Lung (tissue), 12 donors: ENCODE results near the gene SPI1. TPM values are rescaled to one million over a fixed set of nuclear protein-coding genes. Genes with fewer than 3 reads are reported as not detected.

Experiments used
- ATAC-seq: fragments of 200-7000 bp; cut with Tn5 transposase; one replicate; pipeline ENCODE4 v1.9.1; 2020; ENCODE audit warnings: moderate number of reproducible peaks; ENCODE audit not compliant: insufficient read depth, low FRiP score
- DNase-seq, 3 donors: peaks; one replicate each; pipeline ENCODE4 v3.0.0-alpha.2; 2013 to 2017
- H3K27ac ChIP-seq, 2 donors: one replicate each; pipeline ENCODE4 v1.5.1; 2013; ENCODE audit warnings: mild to moderate bottlenecking in 2 of 2, moderate library complexity in 2 of 2, control low read depth in 1 of 2, inconsistent platforms in 1 of 2, low read depth in 1 of 2, low read length in 1 of 2
- H3K27me3 ChIP-seq, 3 donors: one replicate each; pipeline ENCODE4 v1.5.1; 2013; ENCODE audit warnings: low read length in 2 of 3; ENCODE audit not compliant: control insufficient read depth in 3 of 3, insufficient read depth in 3 of 3
- H3K36me3 ChIP-seq, 4 donors: one replicate each; pipeline ENCODE4 v1.5.1; 2013; ENCODE audit warnings: low read length in 4 of 4, mild to moderate bottlenecking in 1 of 4, moderate library complexity in 1 of 4; ENCODE audit not compliant: control insufficient read depth in 4 of 4, insufficient read depth in 4 of 4
- H3K4me1 ChIP-seq, 5 donors: one replicate each; pipeline ENCODE4 v1.5.1; 2013; ENCODE audit warnings: low read length in 5 of 5, mild to moderate bottlenecking in 2 of 5, moderate library complexity in 1 of 5; ENCODE audit not compliant: control insufficient read depth in 5 of 5, insufficient read depth in 5 of 5
- H3K4me3 ChIP-seq: one replicate; pipeline ENCODE4 v1.5.1; 2013; ENCODE audit warnings: mild to moderate bottlenecking, control low read depth, moderate library complexity
- H3K9ac ChIP-seq, 2 donors: one replicate each; pipeline ENCODE4 v1.5.1; 2013; ENCODE audit warnings: low read length in 2 of 2, control low read depth in 1 of 2; ENCODE audit not compliant: insufficient read depth in 1 of 2
- H3K9me3 ChIP-seq, 4 donors: one replicate each; pipeline ENCODE4 v1.5.1; 2013; ENCODE audit warnings: low read length in 3 of 4, mild to moderate bottlenecking in 1 of 4, moderate library complexity in 1 of 4; ENCODE audit not compliant: control insufficient read depth in 4 of 4, insufficient read depth in 3 of 4
- WGBS, 2 donors: extraction: QIAGEN DNeasy Blood & Tissue Kit; methylation state at CpG; one replicate each; pipeline ENCODE4 v1.1.7; 2013; 5-methylcytosine and 5-hydroxymethylcytosine counted together
- polyA plus RNA-seq, 2 donors: library from polyadenylated mRNA; stranded (reverse); fragments of 200-250 nt; gene quantifications; one replicate each; pipeline ENCODE4 v1.2.1, GENCODE V29; 2013
- total RNA-seq, 2 donors: library from RNA; depleted of rRNA in 1 of 2; stranded (reverse); fragments of >200 nt in 1 of 2; gene quantifications; one replicate each; pipeline ENCODE4 v1.2.1, GENCODE V29; 2014 to 2021
- TF ChIP-seq, protein P1 (sequence below): IDR thresholded peaks from 2 replicates; pipeline ENCODE4 v1.5.1; 2012; ENCODE audit warnings: mild to moderate bottlenecking; ENCODE audit errors: control extremely low read depth, extremely low read depth
- donor health status: control.
- donor health status: control.
- donor health status: Bipolar disorder and iron deficiency.
- donor health status: healthy.
- donor health status: DM: yes; HTN: yes; CAD: no.

The SPI1 gene
- total and polyA plus RNA-seq, 4 donors: 27.6 to 344 (median 156) TPM

DNA sequence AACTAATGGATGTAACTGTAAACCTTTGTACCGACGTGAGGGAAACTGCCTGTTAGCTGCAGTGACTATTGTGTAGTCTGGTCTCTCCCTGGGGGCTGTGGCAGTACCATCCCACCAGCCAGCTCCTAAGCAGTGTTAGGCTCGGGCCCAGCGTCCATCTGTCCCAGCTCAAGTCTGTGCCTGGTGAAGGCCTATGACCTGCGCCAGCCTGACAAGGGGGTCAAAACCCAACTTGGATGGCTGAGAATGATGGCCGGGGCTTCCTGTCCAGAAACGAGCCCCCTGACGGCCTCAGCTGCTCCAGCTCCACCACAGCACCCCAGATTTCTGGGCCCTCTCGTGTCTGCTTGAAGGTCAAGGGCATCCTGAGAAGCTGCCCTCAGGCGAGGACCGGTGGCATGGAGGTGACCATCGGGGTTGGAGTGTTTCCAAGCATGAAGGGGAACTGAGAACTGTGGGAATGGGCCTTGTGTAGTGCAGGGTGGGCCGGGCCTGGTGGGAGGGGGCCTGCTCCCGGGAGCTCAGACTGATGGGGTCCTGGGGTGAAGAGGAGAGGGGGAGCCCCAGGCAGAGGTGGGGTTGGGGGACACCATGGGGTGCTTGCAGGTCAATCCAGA, 14.3 kb upstream of the SPI1 start:
- Histone ChIP-seq H3K4me3 (no peak overlapping the region), H3K4me1 (peaks cover 0 to 17% (median 0%) of the 10 kb centered on the region in 5 donors), H3K27me3 (no peaks in the 10 kb centered on the region), H3K9ac (no peak overlapping the region), H3K9me3 (no peaks in the 10 kb centered on the region), H3K27ac (peak overlapping the region in 1 of 2 donors; percentile 69), H3K36me3 (no peaks in the 10 kb centered on the region)
- ATAC-seq (no peak), DNase-seq (no peak)
- TF ChIP-seq, protein P1, sequence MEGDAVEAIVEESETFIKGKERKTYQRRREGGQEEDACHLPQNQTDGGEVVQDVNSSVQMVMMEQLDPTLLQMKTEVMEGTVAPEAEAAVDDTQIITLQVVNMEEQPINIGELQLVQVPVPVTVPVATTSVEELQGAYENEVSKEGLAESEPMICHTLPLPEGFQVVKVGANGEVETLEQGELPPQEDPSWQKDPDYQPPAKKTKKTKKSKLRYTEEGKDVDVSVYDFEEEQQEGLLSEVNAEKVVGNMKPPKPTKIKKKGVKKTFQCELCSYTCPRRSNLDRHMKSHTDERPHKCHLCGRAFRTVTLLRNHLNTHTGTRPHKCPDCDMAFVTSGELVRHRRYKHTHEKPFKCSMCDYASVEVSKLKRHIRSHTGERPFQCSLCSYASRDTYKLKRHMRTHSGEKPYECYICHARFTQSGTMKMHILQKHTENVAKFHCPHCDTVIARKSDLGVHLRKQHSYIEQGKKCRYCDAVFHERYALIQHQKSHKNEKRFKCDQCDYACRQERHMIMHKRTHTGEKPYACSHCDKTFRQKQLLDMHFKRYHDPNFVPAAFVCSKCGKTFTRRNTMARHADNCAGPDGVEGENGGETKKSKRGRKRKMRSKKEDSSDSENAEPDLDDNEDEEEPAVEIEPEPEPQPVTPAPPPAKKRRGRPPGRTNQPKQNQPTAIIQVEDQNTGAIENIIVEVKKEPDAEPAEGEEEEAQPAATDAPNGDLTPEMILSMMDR: no peak
- WGBS, 2 donors: 44 to 76% methylated on average over 14 of the region's 14 CpGs

- no peak for ATAC-seq
Measured at GRCh38 chr11:47391711-47392432, 13.5 kb upstream of the SPI1 start.

GRCh38 chr11:47391077-47391583, 12.8 kb upstream of the SPI1 start:
- H3K9me3 ChIP-seq: no peaks in the 10 kb centered on the region
- ATAC-seq (no peak), DNase-seq (no peak)
- H3K4me1 ChIP-seq: peaks cover 0 to 17% (median 0%) of the 10 kb centered on the region in 5 donors
- H3K27ac ChIP-seq: peak overlapping the region in 1 of 2 donors; percentile 73
- H3K27me3 ChIP-seq: no peaks in the 10 kb centered on the region
- TF ChIP-seq, protein P1: no peak
- H3K4me3 ChIP-seq: no peak overlapping the region
- H3K36me3 ChIP-seq: no peaks in the 10 kb centered on the region
- H3K9ac ChIP-seq: no peak overlapping the region
- WGBS, 2 donors: 39 to 62% methylated on average over 11 of the region's 11 CpGs

More at GRCh38 chr11:47391711-47392432, 13.5 kb upstream of the SPI1 start:
- Histone ChIP-seq H3K9me3 (no peaks in the 10 kb centered on the region), H3K4me1 (peaks cover 0 to 17% (median 0%) of the 10 kb centered on the region in 5 donors), H3K27me3 (no peaks in the 10 kb centered on the region), H3K4me3 (no peak overlapping the region), H3K36me3 (no peaks in the 10 kb centered on the region), H3K27ac (peak overlapping the region in 1 of 2 donors; percentile 71), H3K9ac (no peak overlapping the region)
- DNase-seq: no peak
- WGBS, 2 donors: 65 to 85% methylated on average over 15 to 16 of the region's 16 CpGs
- TF ChIP-seq, protein P1: no peak
